ENCODE results near the gene CNTNAP2.
A peak's percentile ranks its signal among the peaks of the same experiment; 100 is the strongest.
"Not testable (repeated sequence)": the region's sequence is repeated elsewhere in the genome, so short reads cannot be mapped to it uniquely, and the experiment has no call there.

Gene CNTNAP2

DNA sequence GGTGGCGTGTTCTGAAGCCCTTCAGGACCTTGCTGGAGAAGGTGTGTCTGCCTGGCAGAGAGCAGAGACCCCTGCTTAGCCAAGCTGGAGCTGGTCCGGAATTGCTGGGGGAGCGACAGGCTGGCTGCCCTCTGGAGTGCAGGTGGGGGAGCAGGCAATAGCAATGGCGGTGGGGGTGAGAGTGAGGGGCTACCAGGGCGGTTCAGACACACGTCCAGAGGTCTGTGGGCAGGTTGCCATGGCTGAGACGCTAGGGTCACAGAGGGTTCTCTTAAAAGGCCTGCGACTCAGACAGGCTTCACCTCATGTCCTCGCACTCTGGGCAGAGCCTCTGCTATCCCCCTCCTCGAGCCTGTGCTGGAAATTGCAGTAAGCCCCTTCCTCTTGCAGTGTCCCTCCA, 2144.9 kb downstream of the CNTNAP2 start:
- no peak for DNase-seq

- DNase-seq = no peak
Measured at GRCh38 chr7:148261996-148262688, 2145.5 kb downstream of the CNTNAP2 start.

DNA sequence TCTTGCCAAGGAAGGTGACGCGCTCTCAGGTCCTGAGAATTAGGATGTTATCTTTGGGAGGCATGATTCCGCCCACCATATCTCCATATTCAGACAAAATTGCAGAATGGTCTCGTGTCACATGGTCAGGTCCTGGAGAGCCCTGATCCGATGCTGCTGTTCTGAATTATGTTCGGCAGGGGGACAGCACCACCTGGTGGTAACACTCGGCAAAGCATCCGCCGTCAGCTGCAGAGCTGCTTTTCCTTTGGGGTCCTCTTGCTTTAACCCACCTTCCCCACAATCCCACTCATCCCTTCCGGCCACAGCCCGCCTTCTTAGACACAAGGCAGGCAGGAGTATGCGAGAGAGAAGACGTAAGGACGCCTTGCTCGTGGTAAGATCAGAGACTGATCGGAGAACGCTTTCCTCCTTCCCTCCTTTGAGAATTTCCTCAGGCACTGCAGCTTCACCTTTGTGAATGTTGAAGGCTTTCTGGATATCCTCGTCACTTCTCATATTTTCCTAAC, 2146.2 kb downstream of the CNTNAP2 start:
- peak; percentile 30 for DNase-seq

DNA sequence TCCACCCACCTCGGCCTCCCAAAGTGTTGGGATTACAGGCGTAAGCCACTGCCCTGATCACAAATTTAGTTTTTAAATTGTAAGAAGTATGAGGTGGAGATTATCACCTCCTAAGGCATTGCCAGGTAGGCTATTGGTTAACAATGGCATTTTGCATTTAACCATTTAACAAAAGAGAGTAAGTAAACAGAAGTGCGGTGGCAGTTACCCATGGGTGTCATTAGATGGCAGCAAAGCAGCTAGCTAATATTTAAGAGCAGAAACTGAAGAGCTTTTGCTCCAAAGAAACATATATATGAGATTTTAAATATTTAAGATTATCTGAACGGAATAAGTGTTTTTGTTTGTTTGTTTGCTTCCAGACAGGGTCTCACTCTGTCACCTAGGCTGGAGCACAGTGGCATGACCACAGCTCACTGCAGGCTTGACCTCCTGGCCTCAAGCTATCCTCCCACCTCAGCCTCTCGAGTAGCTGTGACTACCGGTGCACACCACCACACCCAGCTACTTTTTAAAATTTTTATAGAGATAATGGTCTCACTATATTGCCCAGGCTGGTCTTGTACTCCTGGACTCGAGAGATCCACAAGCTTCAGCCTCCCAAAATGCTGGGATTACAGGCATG, 2148.4 kb downstream of the CNTNAP2 start:
- DNase-seq = peak; percentile 41

DNA sequence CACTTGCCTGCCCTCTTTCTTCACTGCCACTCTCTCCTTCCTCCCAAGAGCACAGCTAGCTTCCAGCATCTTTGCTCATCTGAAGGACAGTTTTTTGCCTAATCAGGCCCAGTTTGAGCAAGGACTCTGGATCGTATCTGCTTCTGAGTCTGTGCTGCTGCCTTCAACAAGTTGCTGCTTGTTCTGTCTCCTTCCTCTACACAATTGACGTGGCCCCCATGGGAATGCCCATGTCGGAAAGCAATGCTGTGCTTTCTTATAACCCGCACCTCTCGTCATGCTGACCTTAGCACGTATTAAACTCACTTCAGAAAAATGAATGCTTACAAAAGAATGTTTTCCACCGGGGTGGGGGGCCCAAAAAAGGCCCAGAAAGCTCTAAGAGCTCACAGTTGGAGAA, 2149.3 kb downstream of the CNTNAP2 start:
- no peak for DNase-seq

- no peak for DNase-seq
Measured at GRCh38 chr7:148266795-148267194, 2150.2 kb downstream of the CNTNAP2 start.

DNA sequence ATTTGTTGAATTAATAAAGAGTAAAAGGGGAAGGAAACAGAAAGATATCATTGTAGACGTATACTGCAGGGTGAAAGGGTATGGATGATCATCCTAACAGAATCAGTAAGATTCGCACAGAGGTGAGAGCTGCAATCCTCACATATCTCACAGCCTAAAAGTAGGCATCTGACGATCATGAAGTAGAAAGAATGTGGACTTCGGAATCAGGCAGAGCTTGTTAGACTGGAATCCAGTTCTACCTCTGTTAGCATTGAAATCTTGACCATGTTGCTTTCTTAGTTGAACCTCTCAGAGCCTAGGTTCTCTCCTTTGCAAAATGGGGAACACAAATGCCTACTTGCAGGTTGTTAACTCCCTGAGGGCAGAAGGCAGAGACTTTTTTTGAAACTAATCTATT, 2154.0 kb downstream of the CNTNAP2 start:
- DNase-seq = no peak

GRCh38 chr7:148274118-148274517, 2157.5 kb downstream of the CNTNAP2 start:
- no peak for DNase-seq

GRCh38 chr7:148275359-148275890, 2158.8 kb downstream of the CNTNAP2 start:
- no peak for DNase-seq

GRCh38 chr7:148276314-148277041, 2159.9 kb downstream of the CNTNAP2 start:
- DNase-seq = no peak

DNA sequence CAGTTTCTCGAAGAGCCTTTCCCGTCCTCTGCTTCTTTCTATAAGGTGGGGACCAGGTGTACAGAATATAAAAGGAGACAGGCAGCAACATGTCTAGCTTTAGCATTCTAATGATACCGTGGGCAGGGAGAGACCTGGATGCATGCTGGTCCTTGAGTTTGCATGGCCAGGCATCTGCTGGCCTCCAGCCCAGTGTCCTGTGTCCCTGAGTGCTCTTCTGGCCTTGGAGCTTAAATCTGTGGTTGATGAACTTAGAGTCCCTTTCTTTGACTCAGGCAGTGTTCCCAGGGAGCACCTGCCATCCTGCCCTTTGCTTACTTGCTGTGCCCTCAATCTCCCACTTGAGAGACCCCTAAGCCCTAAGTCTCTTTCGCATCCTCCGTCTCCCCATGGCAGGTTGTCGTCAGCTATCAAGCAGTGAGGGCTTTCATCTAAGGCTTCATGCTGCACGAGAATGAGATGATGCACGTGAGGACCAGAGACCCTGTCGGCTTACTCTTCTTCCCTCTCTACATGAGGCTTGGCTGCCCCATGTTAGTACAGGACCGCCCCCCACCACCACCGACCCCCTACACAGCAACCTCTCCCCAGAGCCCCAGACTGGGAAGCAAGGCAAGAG, 2160.6 kb downstream of the CNTNAP2 start:
- no peak for DNase-seq

GRCh38 chr7:148286150-148286549, 2169.5 kb downstream of the CNTNAP2 start:
- no peak for DNase-seq

DNA sequence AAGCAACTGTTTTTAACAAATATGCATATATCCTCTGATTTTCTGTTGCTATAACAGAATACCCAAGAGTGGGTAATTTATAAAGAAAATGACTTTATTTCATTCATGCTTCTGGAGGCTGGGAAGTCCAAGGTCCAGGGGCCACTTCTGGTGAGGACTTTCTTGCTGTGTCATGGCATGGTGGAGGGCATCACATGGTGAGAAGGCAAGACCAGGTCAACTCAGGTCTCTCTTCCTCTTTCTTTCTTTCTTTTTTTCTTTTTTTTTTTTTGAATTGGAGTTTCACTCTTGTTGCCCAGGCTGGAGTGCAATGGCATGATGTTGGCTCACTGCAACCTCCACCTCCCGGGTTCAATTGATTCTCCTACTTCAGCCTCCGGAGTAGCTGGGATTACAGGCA, 2170.9 kb downstream of the CNTNAP2 start:
- peak; percentile 5 for DNase-seq

- DNase-seq = no peak
Measured at GRCh38 chr7:148288592-148289151, 2172.1 kb downstream of the CNTNAP2 start.

DNA sequence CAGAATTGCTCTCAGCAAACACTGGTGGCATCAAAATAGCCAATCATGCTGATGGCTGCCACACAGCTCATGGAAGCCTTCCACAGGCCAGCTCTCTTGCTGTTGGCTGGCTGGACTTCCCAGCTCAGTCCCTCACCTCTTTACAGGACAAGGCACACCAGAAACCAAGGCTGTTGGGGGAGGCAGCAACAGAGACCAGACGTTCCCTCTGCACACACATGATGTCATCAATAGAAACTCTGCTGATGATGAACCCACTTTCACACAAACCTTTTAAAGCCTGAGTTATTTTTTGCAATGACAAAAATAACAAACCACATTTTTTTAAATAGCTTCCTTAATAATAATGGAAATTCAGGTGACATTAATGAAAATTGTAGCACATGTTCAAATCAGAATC, 2173.0 kb downstream of the CNTNAP2 start:
- DNase-seq = no peak

- DNase-seq = no peak
Measured at GRCh38 chr7:148290538-148290937, 2173.9 kb downstream of the CNTNAP2 start.

DNA sequence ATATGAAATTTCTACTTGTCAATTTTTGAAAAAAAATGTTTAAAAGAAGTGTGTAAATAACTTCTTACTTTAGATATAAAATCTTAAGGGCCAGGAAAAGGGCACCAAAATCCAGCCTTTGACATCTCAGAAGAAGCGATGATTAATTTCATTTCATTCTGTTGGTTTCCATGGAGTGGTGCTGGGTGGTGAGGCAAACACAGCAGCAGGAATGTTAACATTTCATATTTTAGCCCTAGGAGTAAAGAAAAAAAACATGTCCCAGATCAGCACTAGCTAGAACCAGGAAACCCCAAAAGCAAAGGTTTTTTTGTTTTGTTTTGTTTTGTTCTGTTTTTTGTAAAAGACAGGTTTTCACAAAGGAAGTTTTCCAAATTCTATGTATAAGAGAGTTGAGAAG, 2175.2 kb downstream of the CNTNAP2 start:
- DNase-seq = no peak

GRCh38 chr7:148296994-148297644, 2180.5 kb downstream of the CNTNAP2 start:
- no peak for DNase-seq

- not testable (repeated sequence) for DNase-seq
Measured at GRCh38 chr7:148298768-148299167, 2182.2 kb downstream of the CNTNAP2 start.

DNA sequence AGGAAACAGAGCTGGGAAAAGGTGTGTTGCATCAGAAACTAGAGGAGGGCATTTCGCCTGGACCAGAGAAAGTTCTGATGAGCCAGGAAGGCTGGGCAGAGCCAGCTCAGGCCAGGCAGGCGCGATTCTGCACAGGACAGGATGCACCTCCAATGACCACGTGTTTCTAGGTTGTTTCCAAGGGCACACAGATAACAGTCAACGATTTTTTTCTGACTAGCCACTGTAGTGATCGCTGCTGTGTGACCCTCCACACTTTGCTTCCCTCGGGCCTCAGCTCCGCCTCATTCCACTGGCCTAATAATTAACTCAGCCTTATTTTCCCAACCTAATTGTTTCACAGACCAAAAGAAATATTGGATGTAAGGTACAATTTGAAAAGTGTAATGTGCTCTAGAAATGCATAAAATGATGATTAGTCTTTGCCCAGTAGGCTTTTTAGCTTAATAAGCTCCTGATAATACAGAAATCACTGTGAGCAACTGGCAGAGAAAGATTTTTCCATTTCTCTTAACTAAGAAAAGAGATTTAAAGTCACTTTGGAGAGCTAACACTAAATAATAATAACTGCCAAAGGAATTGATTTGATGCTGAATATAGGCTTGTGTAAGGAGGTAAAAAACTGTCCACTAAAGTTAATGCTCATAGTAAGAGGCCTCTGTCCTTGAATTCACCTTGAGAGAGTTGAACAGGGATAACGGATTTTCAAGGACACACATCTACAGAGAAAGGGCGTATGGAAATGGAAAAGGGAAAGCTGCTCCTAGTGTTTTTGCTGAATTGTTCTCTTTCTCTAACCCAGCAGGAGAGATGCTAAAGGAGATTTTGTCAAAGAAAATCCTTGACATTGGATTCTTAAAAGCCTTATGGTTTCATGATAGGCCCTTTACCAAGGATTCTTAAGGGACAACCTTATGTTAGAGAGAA, 2183.0 kb downstream of the CNTNAP2 start:
- DNase-seq = no peak

- not testable (repeated sequence) for DNase-seq
Measured at GRCh38 chr7:148302436-148302835, 2185.8 kb downstream of the CNTNAP2 start.

All from inflammatory macrophage treated with lipopolysaccharide for 4 hours (primary cell).